Central memory CD4-positive, alpha-beta T cell (primary cell): ENCODE data around the gene GET4.
A peak's percentile ranks its signal among the peaks of the same experiment; 100 is the strongest.
"Not testable (repeated sequence)": the region's sequence is repeated elsewhere in the genome, so short reads cannot be mapped to it uniquely, and the experiment has no call there.

ENCODE experiments used
- DNase-seq: peaks from one replicate; pipeline ENCODE4 v3.0.0; 2022

Gene GET4

GRCh38 chr7:871900-872537, 4.3 kb upstream of the GET4 start:
- DNase-seq, result no peak

DNA sequence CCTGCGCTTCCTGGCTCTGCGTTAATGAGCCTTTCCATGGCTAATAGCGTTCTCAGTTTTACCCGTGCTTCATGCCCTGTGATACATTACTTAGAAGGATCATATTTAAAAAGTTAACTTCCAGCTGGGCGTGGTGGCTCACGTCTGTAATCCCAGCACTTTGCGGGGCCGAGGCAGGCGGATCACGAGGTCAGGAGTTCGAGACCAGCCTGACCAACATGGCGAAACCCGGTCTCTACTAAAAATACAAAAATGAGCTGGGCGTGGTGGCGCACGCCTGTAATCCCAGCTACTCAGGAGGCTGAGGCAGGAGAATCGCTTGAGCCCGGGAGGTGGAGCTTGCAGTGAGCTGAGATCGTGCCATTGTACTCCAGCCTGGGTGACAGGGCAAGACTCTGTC, 3.7 kb upstream of the GET4 start:
- DNase-seq, result not testable (repeated sequence)

DNA sequence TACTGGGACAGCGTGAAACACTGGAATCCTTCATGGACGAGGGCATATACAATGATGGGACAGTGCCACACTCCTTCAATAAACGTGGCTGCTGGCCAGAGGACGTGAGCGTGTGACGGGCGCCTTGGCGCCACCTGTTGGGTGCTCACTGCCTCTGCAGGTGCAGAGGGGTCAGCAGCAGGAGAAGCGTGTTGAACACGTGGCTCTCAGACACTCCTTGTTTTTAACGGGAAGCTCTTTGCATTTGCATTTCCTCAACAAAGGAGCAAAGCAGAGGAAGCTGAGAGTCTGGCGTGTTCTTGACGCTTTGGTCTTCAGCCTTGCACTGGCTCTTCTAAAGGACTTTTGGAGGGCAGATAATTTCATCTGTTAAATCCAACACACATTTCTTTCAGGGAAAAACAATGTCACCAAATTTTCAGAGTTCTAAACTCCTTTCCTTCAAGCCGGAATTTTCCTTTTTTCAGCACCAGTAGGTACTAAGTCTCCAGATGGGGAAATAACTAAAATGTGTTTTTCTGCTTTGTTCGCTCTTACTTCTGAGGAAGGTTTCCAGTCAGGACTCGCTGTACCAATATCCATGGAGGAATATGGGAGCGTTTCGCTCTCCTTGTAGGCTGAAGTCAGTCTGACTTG, 2.9 kb upstream of the GET4 start:
- DNase-seq, result peak; percentile 61

GRCh38 chr7:874031-874749, 2.2 kb upstream of the GET4 start:
- DNase-seq, result no peak

GRCh38 chr7:875051-875450, 1.3 kb upstream of the GET4 start:
- no peak for DNase-seq

DNA sequence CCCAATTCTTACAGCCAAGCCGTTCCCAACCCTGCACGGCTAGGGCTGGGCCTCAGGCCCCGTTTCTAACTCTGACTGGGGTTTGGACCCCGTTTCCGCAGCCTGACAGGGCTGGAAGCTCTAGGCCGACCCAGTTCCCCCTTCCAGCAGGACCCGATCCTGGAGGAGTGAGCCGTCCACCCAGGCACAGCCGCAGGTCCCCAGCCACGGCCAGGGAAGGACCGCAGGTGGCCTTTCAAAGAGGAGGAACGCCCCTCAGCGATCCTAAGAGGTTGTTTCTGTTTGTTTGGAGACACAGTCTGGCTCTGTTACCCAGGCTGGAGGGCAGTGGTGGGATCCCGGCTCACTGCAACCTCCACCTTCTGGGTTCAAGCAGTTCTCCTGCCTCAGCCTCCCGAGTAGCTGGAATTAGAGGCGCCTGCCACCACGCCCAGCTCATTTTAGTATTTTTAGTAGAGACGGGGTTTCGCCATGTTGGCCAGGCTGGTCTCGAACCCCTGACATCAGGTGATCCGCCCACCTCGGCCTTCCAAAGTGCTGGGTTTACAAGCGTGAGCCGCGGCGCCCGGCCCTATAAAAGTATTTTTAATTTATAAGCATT, 778 bp upstream of the GET4 start:
- DNase-seq, result no peak

DNA sequence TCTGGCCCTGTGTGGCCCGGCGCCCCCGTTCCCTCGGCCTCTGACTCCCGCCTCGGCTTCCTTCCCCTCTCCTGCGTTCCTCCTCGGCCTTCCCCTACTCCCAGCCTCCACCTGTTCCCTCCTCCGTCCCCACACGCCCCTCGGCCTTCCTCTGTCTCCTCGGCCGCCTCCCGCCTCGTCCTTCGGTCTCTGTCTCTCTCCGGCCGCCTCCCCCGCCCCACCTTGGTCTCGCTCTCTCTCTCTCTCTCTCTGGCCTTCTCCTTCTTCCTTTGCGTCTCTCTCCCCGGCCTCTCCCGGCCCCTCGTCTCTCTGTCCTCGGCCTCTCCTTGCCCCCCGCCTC, 588 bp downstream of the GET4 start:
- no peak for DNase-seq

DNA sequence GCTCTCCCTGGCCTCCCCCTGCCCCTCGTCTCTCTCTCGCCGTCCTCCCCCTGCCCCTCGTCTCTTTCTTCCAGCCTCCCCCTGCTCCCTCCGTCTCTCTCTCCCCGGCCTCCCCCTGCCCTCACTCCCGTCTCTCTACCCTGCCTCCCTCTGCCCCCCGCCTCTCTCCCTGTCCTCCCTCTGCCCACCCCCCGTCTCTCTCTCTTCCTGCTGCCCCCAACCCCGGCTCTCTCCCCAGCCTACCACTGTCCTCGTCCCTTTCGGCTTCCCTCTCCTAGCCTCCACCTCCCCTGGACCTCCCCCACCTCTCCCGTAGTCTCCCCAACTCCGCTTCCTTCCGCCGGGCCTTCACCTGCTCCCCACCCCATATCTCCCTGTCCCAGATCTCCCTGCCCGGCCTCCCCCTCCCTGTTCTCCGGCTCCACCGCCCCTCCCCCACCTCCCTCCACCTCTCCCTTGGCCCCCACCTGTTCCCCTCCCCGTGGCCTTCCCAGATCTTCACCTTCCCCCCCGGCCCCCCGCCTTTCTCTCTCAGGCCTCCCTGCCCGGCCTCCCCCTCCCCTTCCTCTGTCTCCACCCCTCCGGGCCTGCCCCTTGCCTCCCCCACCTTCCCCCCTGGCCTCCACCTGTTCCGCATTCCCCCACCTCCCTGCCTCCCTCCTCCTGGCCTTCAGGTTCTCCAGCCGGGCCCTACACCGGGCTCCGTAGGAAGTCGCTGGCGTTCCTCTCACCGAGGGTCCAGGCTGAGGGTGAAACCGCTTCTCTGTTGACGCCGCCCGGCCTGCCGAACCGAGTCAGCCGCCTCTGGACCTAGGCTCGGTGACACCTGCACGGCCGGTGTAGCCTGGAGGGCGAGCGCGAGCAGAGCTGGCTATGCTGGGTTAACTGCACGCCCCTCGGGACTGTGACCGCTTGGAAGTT, 1.2 kb downstream of the GET4 start:
- DNase-seq, result no peak

DNA sequence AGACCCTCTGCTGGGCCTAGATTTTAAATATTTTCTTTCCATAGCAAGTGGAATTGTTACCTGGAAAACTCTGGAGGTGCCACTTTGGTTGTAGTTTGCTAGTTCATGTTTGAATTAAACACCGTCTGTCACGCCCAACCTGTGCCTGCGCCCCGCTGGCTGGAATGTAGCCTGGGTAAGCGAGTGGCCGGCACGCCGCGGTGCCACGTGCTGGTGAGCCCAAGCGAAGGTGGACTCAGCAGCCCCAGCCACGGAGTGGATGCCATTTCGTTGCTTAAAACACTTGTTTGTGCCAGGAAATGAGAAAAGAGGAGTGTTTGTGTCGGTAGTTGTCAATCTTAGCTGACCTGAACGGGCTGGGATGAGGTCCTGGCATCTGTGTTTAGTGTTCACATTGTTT, 2.7 kb downstream of the GET4 start:
- DNase-seq, result no peak

DNA sequence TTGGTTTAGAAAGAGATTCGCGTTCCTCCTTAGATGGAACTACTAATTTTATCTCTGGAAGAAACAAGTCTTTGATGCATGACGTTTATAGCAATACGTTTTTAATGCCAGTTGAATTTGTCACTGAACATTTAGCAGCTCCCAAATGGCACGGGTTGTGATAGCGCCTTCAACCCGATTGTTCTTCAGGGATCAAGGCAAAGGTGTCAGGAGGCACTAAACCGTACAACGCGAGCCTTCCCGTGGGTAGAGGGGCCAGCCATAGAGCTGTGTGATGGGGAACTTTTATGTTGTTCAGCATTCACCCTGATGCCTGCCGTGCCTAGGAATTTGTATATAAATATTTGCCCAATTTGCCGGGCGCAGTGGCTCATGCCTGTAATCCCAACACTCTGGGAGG, 3.4 kb downstream of the GET4 start:
- DNase-seq, result no peak

DNA sequence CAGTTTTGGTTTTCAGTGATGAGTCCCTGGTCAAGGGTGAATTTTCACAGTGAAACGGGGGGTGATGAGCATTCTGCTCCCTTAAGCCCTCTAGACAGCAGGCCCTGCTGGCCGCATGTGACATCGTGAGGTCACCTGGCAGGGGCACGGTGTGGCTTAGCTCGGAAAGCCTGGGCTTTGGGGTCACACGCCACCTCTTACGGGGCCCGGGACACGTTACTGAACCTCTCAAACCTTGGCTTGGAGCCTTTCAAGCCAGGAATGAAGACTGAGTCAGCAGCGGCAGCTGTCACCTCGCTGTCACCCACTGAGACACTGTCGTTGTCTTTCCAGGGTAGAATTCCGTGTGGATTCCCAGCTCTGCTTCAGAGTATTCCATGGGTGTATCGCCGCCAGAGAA, 4.1 kb downstream of the GET4 start:
- no peak for DNase-seq

GRCh38 chr7:881441-882234, 5.3 kb downstream of the GET4 start:
- no peak for DNase-seq

GRCh38 chr7:882336-883035, 6.1 kb downstream of the GET4 start:
- no peak for DNase-seq

GRCh38 chr7:883055-884021, 7.0 kb downstream of the GET4 start:
- no peak for DNase-seq

GRCh38 chr7:884191-885003, 8.0 kb downstream of the GET4 start:
- DNase-seq, result no peak

- DNase-seq, result no peak
Observed at GRCh38 chr7:885261-885892, 9.0 kb downstream of the GET4 start.

- DNase-seq, result no peak
Observed at GRCh38 chr7:885893-886625, 9.7 kb downstream of the GET4 start.
